Measurements from ENCODE around the gene MYMK. TPM values are rescaled to one million over a fixed set of nuclear protein-coding genes. Genes with fewer than 3 reads are reported as not detected.

The MYMK gene
- total RNA-seq, 4 donors from 2014 or later = not detected

- DNase-seq (no peak), ATAC-seq (no peak)
- intact Hi-C loops (cut with DNase I; ENCODE audit: low total_unique reads) = no loop called here
- Histone ChIP-seq H3K9me3 (no peaks in the 10 kb centered on the region), H3K4me1 (no peaks in the 10 kb centered on the region), H3K36me3 (no peaks in the 10 kb centered on the region), H3K4me3 (no peak overlapping the region), H3K27me3 (peaks cover 12 to 22% (median 13%) of the 10 kb centered on the region in 3 donors), H3K27ac (no peak overlapping the region)
- in situ Hi-C loops (cut with MboI; ENCODE audit: low sequenced_read_pairs in 4 of 4) = no loop called here
- TF ChIP-seq POLR2A (IDR thresholded peaks at IDR 0.05) = no peak
- no peak for TF ChIP-seq CTCF (IDR thresholded peaks at IDR 0.05 in 4 of 5, conservative IDR thresholded peaks at IDR 0.05 in 1 of 5)
These were observed 12.2 kb downstream of the MYMK start for GRCh38 chr9:133512253-133513213.

- Histone ChIP-seq H3K27me3 (peaks cover 12 to 22% (median 13%) of the 10 kb centered on the region in 3 donors), H3K4me1 (no peaks in the 10 kb centered on the region), H3K36me3 (no peaks in the 10 kb centered on the region), H3K9me3 (no peaks in the 10 kb centered on the region), H3K27ac (no peak overlapping the region), H3K4me3 (no peak overlapping the region)
- ATAC-seq = no peak
- no peak for DNase-seq
- intact Hi-C loops (cut with DNase I; ENCODE audit: low total_unique reads) (no loop called here), in situ Hi-C loops (cut with MboI; ENCODE audit: low sequenced_read_pairs in 4 of 4) (no loop called here)
- no peak for TF ChIP-seq CTCF (IDR thresholded peaks at IDR 0.05 in 4 of 5, conservative IDR thresholded peaks at IDR 0.05 in 1 of 5)
- TF ChIP-seq POLR2A (IDR thresholded peaks at IDR 0.05) = no peak
These were observed 13.2 kb downstream of the MYMK start for GRCh38 chr9:133511607-133512006.

- no peak overlapping the region for H3K27ac ChIP-seq
- no peaks in the 10 kb centered on the region for H3K36me3 ChIP-seq
- H3K4me1 ChIP-seq = no peaks in the 10 kb centered on the region
- H3K27me3 ChIP-seq = peaks cover 12 to 22% (median 13%) of the 10 kb centered on the region in 3 donors
- H3K4me3 ChIP-seq = no peak overlapping the region
- TF ChIP-seq POLR2A (IDR thresholded peaks at IDR 0.05) (no peak), CTCF (IDR thresholded peaks at IDR 0.05 in 4 of 5, conservative IDR thresholded peaks at IDR 0.05 in 1 of 5) (no peak)
- in situ Hi-C loops (cut with MboI; ENCODE audit: low sequenced_read_pairs in 4 of 4) (no loop called here), intact Hi-C loops (cut with DNase I; ENCODE audit: low total_unique reads) (no loop called here)
- ATAC-seq = no peak
- no peaks in the 10 kb centered on the region for H3K9me3 ChIP-seq
- no peak for DNase-seq
These were observed 13.7 kb downstream of the MYMK start for GRCh38 chr9:133510926-133511505.

- Histone ChIP-seq H3K36me3 (no peaks in the 10 kb centered on the region), H3K4me1 (no peaks in the 10 kb centered on the region), H3K27ac (no peak overlapping the region), H3K9me3 (no peaks in the 10 kb centered on the region), H3K4me3 (no peak overlapping the region), H3K27me3 (peaks cover 12 to 22% (median 13%) of the 10 kb centered on the region in 3 donors)
- no peak for DNase-seq
- no peak for ATAC-seq
- in situ Hi-C loops (cut with MboI; ENCODE audit: low sequenced_read_pairs in 4 of 4) = no loop called here
- no peak for TF ChIP-seq CTCF (IDR thresholded peaks at IDR 0.05 in 4 of 5, conservative IDR thresholded peaks at IDR 0.05 in 1 of 5)
- no peak for TF ChIP-seq POLR2A (IDR thresholded peaks at IDR 0.05)
- intact Hi-C loops (cut with DNase I; ENCODE audit: low total_unique reads) = no loop called here
These were observed 15.3 kb downstream of the MYMK start for GRCh38 chr9:133509179-133510083.
